Psoas muscle (tissue), 8 donors: Measurements from ENCODE around the gene KRTAP1-4. TPM values are rescaled to one million over a fixed set of nuclear protein-coding genes. Genes with fewer than 3 reads are reported as not detected.

Source experiments
- ATAC-seq, 4 donors: fragments of 200-7000 bp; cut with Tn5 transposase; one replicate each; pipeline ENCODE4 v1.9.1; 2020; ENCODE audit warnings: moderate library complexity in 3 of 4, mild to moderate bottlenecking in 2 of 4
- DNase-seq, 2 donors: peaks; one replicate each; pipeline ENCODE4 v3.0.0-alpha.2; 2020
- H3K27ac ChIP-seq: fragments of 200-600 bp; one replicate; pipeline ENCODE4 v1.8.0; 2022
- H3K27me3 ChIP-seq, 3 donors: fragments of 200-600 bp in 1 of 3; one replicate each; pipeline versions ENCODE4 v1.6.1 to v1.8.0; 2013 to 2022; ENCODE audit warnings: low read length in 2 of 3, mild to moderate bottlenecking in 2 of 3, moderate library complexity in 1 of 3; ENCODE audit not compliant: insufficient read depth in 3 of 3
- H3K36me3 ChIP-seq, 2 donors: fragments of 200-600 bp in 1 of 2; one replicate each; pipeline versions ENCODE4 v1.6.1 to v1.8.0; 2013 to 2022; ENCODE audit warnings: low read depth in 1 of 2, mild to moderate bottlenecking in 1 of 2, moderate library complexity in 1 of 2; ENCODE audit not compliant: insufficient read depth in 1 of 2
- H3K4me1 ChIP-seq: fragments of 200-600 bp; one replicate; pipeline ENCODE4 v1.8.0; 2022
- H3K4me3 ChIP-seq: fragments of 200-600 bp; one replicate; pipeline ENCODE4 v1.8.0; 2022; ENCODE audit warnings: mild to moderate bottlenecking
- H3K9me3 ChIP-seq: fragments of 200-600 bp; one replicate; pipeline ENCODE4 v1.8.0; 2022
- CTCF ChIP-seq: fragments of 200-600 bp; IDR thresholded peaks from one replicate; pipeline ENCODE4 v1.8.0; 2022; ENCODE audit warnings: antibody characterized with exemption
- WGBS, 3 donors: extraction: QIAGEN DNeasy Blood & Tissue Kit; methylation state at CpG; one replicate each; pipeline versions ENCODE4 v1.1.6 to v1.1.7; 2013; 5-methylcytosine and 5-hydroxymethylcytosine counted together
- intact Hi-C, 2 donors: fragments of 100-400 bp; cut with DNase I; formaldehyde crosslinking; loops; one replicate each; pipeline versions ENCODE4 v1.11.0 to v1.14.2; 2022
- polyA plus RNA-seq, 3 donors: library from polyadenylated mRNA; stranded (reverse); fragments of 200-250 nt; gene quantifications; one replicate each; pipeline ENCODE4 v1.2.3, GENCODE V29; 2013
- total RNA-seq, 4 donors: library from RNA; stranded (reverse); fragmentation: NEBNext Ultra II Directional in 2 of 4; extraction: Animal tissue kit (Norgen Biotek cat#: 25700) in 2 of 4; gene quantifications; one replicate each; pipeline versions ENCODE4 v1.2.1 to v1.2.4, GENCODE V29; 2021 to 2023
- donor health status: healthy with polysubstance abuse.
- donor health status: DM: no; HTN: no; CAD: no; lungs with moderate emphysema.
- donor health status: Bipolar disorder and iron deficiency.
- donor health status: healthy.
- donor health status: DM: yes; HTN: yes; CAD: no.
- donor health status: DM: no; HTN: no; CAD: no.
- donor health status: DM: no; HTN: no; CAD: no.
- donor health status: DM: yes; HTN: yes; CAD: no.

KRTAP1-4 gene
- total and polyA plus RNA-seq, 7 donors: not detected

- DNase-seq (no peak), ATAC-seq (no peak)
- intact Hi-C loops: no loop called here
- Histone ChIP-seq H3K27ac (no peak overlapping the region), H3K4me1 (no peaks in the 10 kb centered on the region), H3K4me3 (no peak overlapping the region), H3K9me3 (no peaks in the 10 kb centered on the region), H3K36me3 (no peaks in the 10 kb centered on the region), H3K27me3 (peaks cover 0 to 4% (median 0%) of the 10 kb centered on the region in 3 donors)
- WGBS, 3 donors: 43 to 54% (median 44%) methylated on average over 6 of the region's 6 CpGs
- no peak for TF ChIP-seq CTCF
These were observed 17.5 kb downstream of the KRTAP1-4 start for GRCh38 chr17:41012326-41013120.

GRCh38 chr17:41010441-41010840 is 19.6 kb downstream of the KRTAP1-4 start:
- H3K4me1 ChIP-seq: no peaks in the 10 kb centered on the region
- DNase-seq: no peak
- H3K4me3 ChIP-seq: no peak overlapping the region
- no peaks in the 10 kb centered on the region for H3K36me3 ChIP-seq
- no peak for ATAC-seq
- peaks cover 0 to 7% (median 5%) of the 10 kb centered on the region in 3 donors for H3K27me3 ChIP-seq
- no peaks in the 10 kb centered on the region for H3K9me3 ChIP-seq
- intact Hi-C loops: no loop called here
- no peak for TF ChIP-seq CTCF
- H3K27ac ChIP-seq: no peak overlapping the region

DNA sequence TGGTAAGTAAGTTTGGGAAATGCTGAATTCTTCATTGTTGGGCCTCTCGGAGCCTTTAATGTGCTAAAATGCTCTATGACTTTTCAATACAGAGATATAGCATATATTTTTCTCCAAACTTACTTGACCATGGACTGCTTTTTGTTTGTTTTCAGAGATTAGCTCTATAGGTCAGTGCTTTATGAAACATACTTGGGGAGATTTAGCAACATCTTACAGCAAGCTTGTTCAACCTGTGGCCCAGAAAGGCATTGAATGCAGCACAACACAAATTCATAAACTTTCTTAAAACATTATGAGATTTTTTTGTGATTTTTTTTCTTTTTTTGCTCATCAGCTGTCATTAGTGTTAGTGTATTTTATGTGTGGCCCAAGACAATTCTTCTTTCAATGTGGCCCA is 20.1 kb downstream of the KRTAP1-4 start:
- ATAC-seq (no peak), DNase-seq (no peak)
- TF ChIP-seq CTCF: no peak
- H3K4me3 ChIP-seq: no peak overlapping the region
- H3K4me1 ChIP-seq: no peaks in the 10 kb centered on the region
- no peak overlapping the region for H3K27ac ChIP-seq
- H3K36me3 ChIP-seq: no peaks in the 10 kb centered on the region
- H3K9me3 ChIP-seq: no peaks in the 10 kb centered on the region
- intact Hi-C loops: no loop called here
- H3K27me3 ChIP-seq: peaks cover 0 to 7% (median 5%) of the 10 kb centered on the region in 3 donors
- WGBS, 3 donors: 92 to 97% (median 97%) methylated on average over 1 of the region's 1 CpG

DNA sequence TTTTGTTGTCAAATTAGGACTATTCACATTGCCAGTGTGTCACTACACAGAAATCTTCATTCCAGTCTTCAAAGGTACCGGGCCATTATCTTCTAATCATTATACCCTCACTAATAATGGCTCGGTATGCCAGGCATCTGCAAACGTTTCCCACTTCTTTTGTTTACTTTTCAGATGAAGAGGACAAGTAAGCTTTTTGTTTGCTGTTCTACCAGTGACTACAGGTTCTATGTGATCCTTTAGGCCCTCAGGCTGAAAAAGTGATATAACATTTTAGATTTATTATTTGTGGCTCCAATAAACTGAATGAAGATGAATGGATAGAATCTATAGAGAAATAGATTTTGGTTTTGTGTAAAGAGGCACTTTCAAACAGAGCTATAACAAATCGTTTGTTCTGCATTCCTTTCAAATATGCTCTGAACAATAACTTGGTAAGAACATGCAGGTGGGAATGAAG is 20.7 kb downstream of the KRTAP1-4 start:
- Histone ChIP-seq H3K27me3 (peaks cover 0 to 7% (median 5%) of the 10 kb centered on the region in 3 donors), H3K4me3 (no peak overlapping the region), H3K27ac (no peak overlapping the region), H3K4me1 (no peaks in the 10 kb centered on the region), H3K9me3 (no peaks in the 10 kb centered on the region), H3K36me3 (no peaks in the 10 kb centered on the region)
- no peak for ATAC-seq
- no peak for DNase-seq
- intact Hi-C loops: no loop called here
- WGBS, 3 donors: 60 to 72% (median 63%) methylated on average over 4 of the region's 4 CpGs
- no peak for TF ChIP-seq CTCF
